ENCODE results near the gene TRAK1.

Gene TRAK1

DNA sequence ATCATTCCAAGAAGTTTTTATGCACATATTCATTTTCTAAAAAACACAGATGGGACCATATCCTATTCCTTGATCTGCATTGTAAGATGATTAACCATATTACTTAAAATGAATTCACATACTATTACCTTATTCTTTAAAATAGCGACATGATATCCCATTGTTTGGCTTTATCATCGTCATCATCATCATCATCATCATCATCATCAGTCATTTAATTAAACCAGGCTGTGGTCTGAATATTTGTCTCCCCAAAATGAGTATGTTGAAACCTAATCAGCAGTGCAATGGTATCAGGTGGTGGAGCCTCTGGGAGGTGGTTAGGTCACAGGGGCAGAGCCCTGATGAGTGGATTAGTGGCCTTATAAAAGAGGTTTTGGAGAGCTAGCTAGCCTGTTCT is 4.4 kb downstream of the TRAK1 start:
- TF ChIP-seq GABPA (IDR thresholded peaks at IDR 0.05; ENCODE audit: low read depth): no peak
- TF ChIP-seq, protein P1, sequence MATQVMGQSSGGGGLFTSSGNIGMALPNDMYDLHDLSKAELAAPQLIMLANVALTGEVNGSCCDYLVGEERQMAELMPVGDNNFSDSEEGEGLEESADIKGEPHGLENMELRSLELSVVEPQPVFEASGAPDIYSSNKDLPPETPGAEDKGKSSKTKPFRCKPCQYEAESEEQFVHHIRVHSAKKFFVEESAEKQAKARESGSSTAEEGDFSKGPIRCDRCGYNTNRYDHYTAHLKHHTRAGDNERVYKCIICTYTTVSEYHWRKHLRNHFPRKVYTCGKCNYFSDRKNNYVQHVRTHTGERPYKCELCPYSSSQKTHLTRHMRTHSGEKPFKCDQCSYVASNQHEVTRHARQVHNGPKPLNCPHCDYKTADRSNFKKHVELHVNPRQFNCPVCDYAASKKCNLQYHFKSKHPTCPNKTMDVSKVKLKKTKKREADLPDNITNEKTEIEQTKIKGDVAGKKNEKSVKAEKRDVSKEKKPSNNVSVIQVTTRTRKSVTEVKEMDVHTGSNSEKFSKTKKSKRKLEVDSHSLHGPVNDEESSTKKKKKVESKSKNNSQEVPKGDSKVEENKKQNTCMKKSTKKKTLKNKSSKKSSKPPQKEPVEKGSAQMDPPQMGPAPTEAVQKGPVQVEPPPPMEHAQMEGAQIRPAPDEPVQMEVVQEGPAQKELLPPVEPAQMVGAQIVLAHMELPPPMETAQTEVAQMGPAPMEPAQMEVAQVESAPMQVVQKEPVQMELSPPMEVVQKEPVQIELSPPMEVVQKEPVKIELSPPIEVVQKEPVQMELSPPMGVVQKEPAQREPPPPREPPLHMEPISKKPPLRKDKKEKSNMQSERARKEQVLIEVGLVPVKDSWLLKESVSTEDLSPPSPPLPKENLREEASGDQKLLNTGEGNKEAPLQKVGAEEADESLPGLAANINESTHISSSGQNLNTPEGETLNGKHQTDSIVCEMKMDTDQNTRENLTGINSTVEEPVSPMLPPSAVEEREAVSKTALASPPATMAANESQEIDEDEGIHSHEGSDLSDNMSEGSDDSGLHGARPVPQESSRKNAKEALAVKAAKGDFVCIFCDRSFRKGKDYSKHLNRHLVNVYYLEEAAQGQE (IDR thresholded peaks at IDR 0.05; ENCODE audit: insufficient replicate concordance, low read depth): no peak
- no peak for TF ChIP-seq POLR2AphosphoS5 (IDR thresholded peaks at IDR 0.05; ENCODE audit: low read depth)
- no peak for TF ChIP-seq SPI1 (IDR thresholded peaks at IDR 0.05; ENCODE audit: borderline replicate concordance, low read depth)
- H3K4me3 ChIP-seq (replicated peaks; ENCODE audit: insufficient read depth, low read length): no peak overlapping the region
- no peak overlapping the region for H3K27ac ChIP-seq (replicated peaks)
- no peaks in the 10 kb centered on the region for H3K27me3 ChIP-seq (ENCODE audit: insufficient read depth, poor library complexity, severe bottlenecking)
- no peak for DNase-seq (ENCODE audit: low read depth in 1 of 2, low spot score in 1 of 2)

DNA sequence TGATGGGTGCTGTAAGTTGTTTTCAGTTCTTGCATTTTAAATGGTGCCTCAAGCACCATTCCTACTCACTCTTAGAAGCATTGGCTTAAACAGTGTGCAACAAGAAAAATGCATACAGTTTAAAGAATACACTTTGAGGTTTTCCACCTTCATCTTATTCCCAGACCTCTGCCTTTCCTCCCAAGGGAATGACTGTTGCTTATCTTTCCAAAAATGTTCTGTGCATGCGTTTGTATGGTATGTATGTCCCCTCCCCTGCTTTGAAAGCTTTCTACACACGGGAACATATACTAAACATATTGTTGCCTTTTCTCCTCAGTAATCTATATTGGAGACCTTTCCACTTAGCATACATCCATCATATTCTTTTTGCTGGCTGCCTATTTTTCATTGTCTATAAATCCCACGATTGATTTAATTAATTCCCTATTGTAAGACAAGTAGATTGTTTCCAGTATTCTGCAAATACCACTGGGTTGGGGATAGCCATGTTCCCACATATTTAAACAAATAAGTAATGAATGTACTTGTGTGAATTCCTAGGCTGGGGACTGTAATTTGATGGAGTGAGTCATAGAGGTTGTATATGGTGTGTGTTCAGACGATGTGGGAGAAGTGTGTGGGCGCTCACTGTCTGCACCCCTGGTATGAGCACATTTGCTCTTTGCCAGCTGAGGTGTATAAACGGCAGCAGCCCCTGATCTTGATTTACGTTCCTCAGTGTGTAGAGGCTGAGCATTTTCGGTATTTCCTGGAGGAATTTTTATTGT is 5.8 kb downstream of the TRAK1 start:
- Histone ChIP-seq H3K27ac (replicated peaks) (no peak overlapping the region), H3K27me3 (ENCODE audit: insufficient read depth, poor library complexity, severe bottlenecking) (no peaks in the 10 kb centered on the region), H3K4me3 (replicated peaks; ENCODE audit: insufficient read depth, low read length) (no peak overlapping the region)
- TF ChIP-seq, protein P1 (IDR thresholded peaks at IDR 0.05; ENCODE audit: insufficient replicate concordance, low read depth): no peak
- TF ChIP-seq SPI1 (IDR thresholded peaks at IDR 0.05; ENCODE audit: borderline replicate concordance, low read depth) (no peak), GABPA (IDR thresholded peaks at IDR 0.05; ENCODE audit: low read depth) (no peak), POLR2AphosphoS5 (IDR thresholded peaks at IDR 0.05; ENCODE audit: low read depth) (no peak)
- TF ChIP-seq, protein P2, sequence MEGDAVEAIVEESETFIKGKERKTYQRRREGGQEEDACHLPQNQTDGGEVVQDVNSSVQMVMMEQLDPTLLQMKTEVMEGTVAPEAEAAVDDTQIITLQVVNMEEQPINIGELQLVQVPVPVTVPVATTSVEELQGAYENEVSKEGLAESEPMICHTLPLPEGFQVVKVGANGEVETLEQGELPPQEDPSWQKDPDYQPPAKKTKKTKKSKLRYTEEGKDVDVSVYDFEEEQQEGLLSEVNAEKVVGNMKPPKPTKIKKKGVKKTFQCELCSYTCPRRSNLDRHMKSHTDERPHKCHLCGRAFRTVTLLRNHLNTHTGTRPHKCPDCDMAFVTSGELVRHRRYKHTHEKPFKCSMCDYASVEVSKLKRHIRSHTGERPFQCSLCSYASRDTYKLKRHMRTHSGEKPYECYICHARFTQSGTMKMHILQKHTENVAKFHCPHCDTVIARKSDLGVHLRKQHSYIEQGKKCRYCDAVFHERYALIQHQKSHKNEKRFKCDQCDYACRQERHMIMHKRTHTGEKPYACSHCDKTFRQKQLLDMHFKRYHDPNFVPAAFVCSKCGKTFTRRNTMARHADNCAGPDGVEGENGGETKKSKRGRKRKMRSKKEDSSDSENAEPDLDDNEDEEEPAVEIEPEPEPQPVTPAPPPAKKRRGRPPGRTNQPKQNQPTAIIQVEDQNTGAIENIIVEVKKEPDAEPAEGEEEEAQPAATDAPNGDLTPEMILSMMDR (IDR thresholded peaks at IDR 0.05; ENCODE audit: insufficient read depth, low read length): no peak
- DNase-seq (ENCODE audit: low read depth in 1 of 2, low spot score in 1 of 2): no peak

DNA sequence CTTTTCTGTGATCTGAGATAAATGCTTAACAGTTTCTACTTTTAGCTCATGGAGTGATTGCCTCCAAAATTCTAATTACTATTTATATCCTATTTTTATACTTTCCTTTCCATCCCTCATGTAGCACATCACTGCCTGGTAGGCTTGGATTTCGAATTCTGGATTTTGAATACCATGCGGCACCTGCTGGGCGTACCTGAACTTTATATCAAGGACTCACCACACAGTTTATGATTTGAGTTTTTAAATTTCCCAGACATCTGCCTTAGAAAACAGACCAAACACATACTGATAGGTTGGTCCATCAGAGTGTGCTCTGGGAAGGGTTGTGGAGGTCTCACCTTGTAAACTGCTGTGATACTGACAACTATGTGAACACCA is 6.4 kb downstream of the TRAK1 start:
- no peaks in the 10 kb centered on the region for H3K27me3 ChIP-seq (ENCODE audit: insufficient read depth, poor library complexity, severe bottlenecking)
- H3K4me3 ChIP-seq (replicated peaks; ENCODE audit: insufficient read depth, low read length): no peak overlapping the region
- TF ChIP-seq GABPA (IDR thresholded peaks at IDR 0.05; ENCODE audit: low read depth) (no peak), SPI1 (IDR thresholded peaks at IDR 0.05; ENCODE audit: borderline replicate concordance, low read depth) (no peak), POLR2AphosphoS5 (IDR thresholded peaks at IDR 0.05; ENCODE audit: low read depth) (no peak)
- TF ChIP-seq, protein P2 (IDR thresholded peaks at IDR 0.05; ENCODE audit: insufficient read depth, low read length): no peak
- TF ChIP-seq, protein P1 (IDR thresholded peaks at IDR 0.05; ENCODE audit: insufficient replicate concordance, low read depth): no peak
- H3K27ac ChIP-seq (replicated peaks): no peak overlapping the region
- no peak for DNase-seq (ENCODE audit: low read depth in 1 of 2, low spot score in 1 of 2)
